DOHH2 (cell line): ENCODE results near the gene RPAP2.
"Not testable (repeated sequence)": the region's sequence is repeated elsewhere in the genome, so short reads cannot be mapped to it uniquely, and the experiment has no call there.

Experiments used
- H3F3A ChIP-seq: fragments of 200-600 bp; sonication (generic), shearing (Covaris generic); 2 replicates; pipeline ENCODE4 v1.6.0; 2016; ENCODE audit warnings: antibody characterized with exemption, mild to moderate bottlenecking; ENCODE audit not compliant: control insufficient read depth, insufficient read depth
- H3K27ac ChIP-seq: fragments of 200-600 bp; sonication (generic); 2 replicates; pipeline ENCODE4 v1.5.1; 2014; ENCODE audit warnings: low read depth, mild to moderate bottlenecking, low read length, moderate library complexity
- H3K27me3 ChIP-seq: fragments of 200-600 bp; sonication (generic); 2 replicates; pipeline ENCODE4 v1.6.1; 2014; ENCODE audit warnings: mild to moderate bottlenecking, low read length, mixed read lengths; ENCODE audit not compliant: control insufficient read depth
- H3K36me3 ChIP-seq: fragments of 200-600 bp; sonication (generic); 2 replicates; pipeline ENCODE4 v1.6.1; 2014; ENCODE audit warnings: mild to moderate bottlenecking, low read length, moderate library complexity, mixed read lengths; ENCODE audit not compliant: control insufficient read depth
- H3K4me1 ChIP-seq: fragments of 200-600 bp; sonication (generic); 2 replicates; pipeline ENCODE4 v1.6.1; 2014; ENCODE audit warnings: mild to moderate bottlenecking, low read length, mixed read lengths; ENCODE audit not compliant: control insufficient read depth
- H3K4me2 ChIP-seq: fragments of 200-600 bp; sonication (generic); 2 replicates; pipeline ENCODE4 v1.6.0; 2014; ENCODE audit warnings: mild to moderate bottlenecking, low read length, moderate library complexity
- H3K4me3 ChIP-seq: fragments of 200-600 bp; sonication (generic); 2 replicates; pipeline ENCODE4 v1.5.1; 2014; ENCODE audit warnings: mild to moderate bottlenecking, low read length, mixed read lengths
- H3K79me2 ChIP-seq: fragments of 200-600 bp; sonication (generic); 2 replicates; pipeline ENCODE4 v1.6.1; 2014; ENCODE audit warnings: mild to moderate bottlenecking, low read length, mixed read lengths; ENCODE audit not compliant: control insufficient read depth
- H3K9me2 ChIP-seq: fragments of 200-600 bp; sonication (generic); replicated peaks from 2 replicates; pipeline ENCODE4 v1.6.1; 2014; ENCODE audit warnings: mild to moderate bottlenecking, low read length, mixed read lengths; ENCODE audit not compliant: control insufficient read depth
- H3K9me3 ChIP-seq: fragments of 200-600 bp; sonication (generic); 2 replicates; pipeline ENCODE4 v1.6.1; 2014; ENCODE audit warnings: antibody characterized with exemption, low read length, mixed read lengths; ENCODE audit not compliant: control insufficient read depth, insufficient read depth
- H4K20me1 ChIP-seq: fragments of 200-600 bp; sonication (generic); 2 replicates; pipeline ENCODE4 v1.6.0; 2014; ENCODE audit warnings: low read depth, mild to moderate bottlenecking, antibody characterized with exemption, low read length, moderate library complexity; ENCODE audit not compliant: control insufficient read depth, insufficient read depth
- CTCF ChIP-seq: fragments of 200-600 bp; sonication (generic); IDR thresholded peaks from one replicate; pipeline ENCODE4 v1.5.1; 2014; ENCODE audit warnings: antibody characterized with exemption, mild to moderate bottlenecking, low read depth, low read length; ENCODE audit not compliant: poor library complexity, severe bottlenecking
- EZH2phosphoT487 ChIP-seq: fragments of 200-600 bp; sonication (generic); IDR thresholded peaks from 2 replicates; pipeline ENCODE4 v1.6.1; 2017; ENCODE audit warnings: borderline replicate concordance, mild to moderate bottlenecking, antibody characterized with exemption, low read length, moderate library complexity, mixed read lengths

RPAP2 gene

GRCh38 chr1:92277105-92277723 is 21.6 kb upstream of the RPAP2 start:
- Histone ChIP-seq H3K4me1 (no peaks in the 10 kb centered on the region), H3K27ac (no peak overlapping the region), H3K27me3 (no peaks in the 10 kb centered on the region), H3K9me3 (no peaks in the 10 kb centered on the region), H3K4me2 (no peak overlapping the region), H4K20me1 (no peaks in the 10 kb centered on the region), H3K9me2 (no peaks in the 10 kb centered on the region), H3F3A (no peaks in the 10 kb centered on the region), H3K36me3 (peaks cover 46% of the 10 kb centered on the region), H3K79me2 (no peaks in the 10 kb centered on the region), H3K4me3 (no peak overlapping the region)
- TF ChIP-seq CTCF (no peak), EZH2phosphoT487 (no peak)

- H3K27me3 ChIP-seq, H3K4me1 ChIP-seq, H3K9me3 ChIP-seq, H4K20me1 ChIP-seq, H3K79me2 ChIP-seq, H3F3A ChIP-seq, H3K9me2 ChIP-seq, H3K27ac ChIP-seq, H3K4me2 ChIP-seq, H3K4me3 ChIP-seq: not testable (repeated sequence)
- H3K36me3 ChIP-seq: peaks cover 35% of the 10 kb centered on the region
Observed at GRCh38 chr1:92279781-92280180, 19.1 kb upstream of the RPAP2 start.

- H3K4me1 ChIP-seq, H4K20me1 ChIP-seq, H3K27ac ChIP-seq, H3K4me2 ChIP-seq, H3K27me3 ChIP-seq, H3F3A ChIP-seq, H3K79me2 ChIP-seq, H3K4me3 ChIP-seq, H3K9me3 ChIP-seq, H3K9me2 ChIP-seq: not testable (repeated sequence)
- peaks cover 35% of the 10 kb centered on the region for H3K36me3 ChIP-seq
Observed at GRCh38 chr1:92281411-92281810, 17.4 kb upstream of the RPAP2 start.

- TF ChIP-seq EZH2phosphoT487 (no peak), CTCF (peak; percentile 69)
- no peaks in the 10 kb centered on the region for H3K27me3 ChIP-seq
- no peak overlapping the region for H3K4me3 ChIP-seq
- H3K4me2 ChIP-seq: no peak overlapping the region
- no peaks in the 10 kb centered on the region for H3K4me1 ChIP-seq
- H4K20me1 ChIP-seq: no peaks in the 10 kb centered on the region
- H3K9me2 ChIP-seq: no peaks in the 10 kb centered on the region
- H3K9me3 ChIP-seq: no peaks in the 10 kb centered on the region
- no peak overlapping the region for H3K27ac ChIP-seq
- peaks cover 60% of the 10 kb centered on the region for H3K36me3 ChIP-seq
- no peaks in the 10 kb centered on the region for H3K79me2 ChIP-seq
- peaks cover 6% of the 10 kb centered on the region for H3F3A ChIP-seq
Observed at GRCh38 chr1:92291372-92291999, 7.4 kb upstream of the RPAP2 start.
